Central memory CD8-positive, alpha-beta T cell (primary cell): ENCODE results near the gene PHOSPHO2.
"Not testable (repeated sequence)": the region's sequence is repeated elsewhere in the genome, so short reads cannot be mapped to it uniquely, and the experiment has no call there.

Experiments used
- ATAC-seq: fragments of 150-1000 bp; cut with Tn5 transposase; replicated peaks from 2 replicates; pipeline ENCODE4 v1.10.0; 2022; ENCODE audit warnings: mild to moderate bottlenecking, moderate FRiP score, moderate number of reproducible peaks; ENCODE audit not compliant: poor library complexity, severe bottlenecking; ENCODE audit errors: extremely low read depth
- DNase-seq, 2 donors: peaks; one replicate each; pipeline ENCODE4 v3.0.0; 2021; ENCODE audit warnings: low spot score in 2 of 2
- H3K27ac Mint-ChIP-seq: one replicate; pipeline ENCODE4 v1.8.0; 2022; ENCODE audit warnings: low read depth, mild to moderate bottlenecking, moderate library complexity, mixed read lengths
- H3K27me3 Mint-ChIP-seq: one replicate; pipeline ENCODE4 v1.8.0; 2022; ENCODE audit warnings: mixed read lengths
- H3K36me3 Mint-ChIP-seq: one replicate; pipeline ENCODE4 v1.8.0; 2022; ENCODE audit warnings: mild to moderate bottlenecking, moderate library complexity, mixed read lengths; ENCODE audit not compliant: insufficient read depth
- H3K4me1 Mint-ChIP-seq: one replicate; pipeline ENCODE4 v1.8.0; 2022; ENCODE audit warnings: mixed read lengths
- H3K4me3 Mint-ChIP-seq: one replicate; pipeline ENCODE4 v1.8.0; 2022; ENCODE audit warnings: mild to moderate bottlenecking, moderate library complexity, mixed read lengths
- H3K9me3 Mint-ChIP-seq: one replicate; pipeline ENCODE4 v1.8.0; 2022; ENCODE audit warnings: mixed read lengths

The PHOSPHO2 gene

DNA sequence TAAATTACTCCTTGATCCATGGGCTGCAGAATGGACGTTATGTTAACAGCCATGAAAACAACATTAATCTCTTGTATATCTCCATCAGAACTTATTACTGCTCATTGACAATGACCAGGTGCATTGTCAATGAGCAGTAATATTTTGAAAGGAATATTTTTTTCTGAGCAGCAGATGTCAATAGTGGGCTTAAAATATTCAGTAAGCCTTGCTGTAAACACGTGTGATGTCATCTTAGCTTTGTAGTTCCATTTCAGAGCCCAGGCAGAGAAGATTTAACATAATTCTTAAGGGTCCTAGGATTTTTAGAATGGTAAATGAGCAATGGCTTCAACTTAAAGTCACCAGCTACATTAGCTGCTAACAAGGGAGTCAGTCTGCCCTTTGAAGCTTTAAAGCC is 26.7 kb upstream of the PHOSPHO2 start:
- H3K4me1 Mint-ChIP-seq: no peaks in the 10 kb centered on the region
- H3K36me3 Mint-ChIP-seq: no peaks in the 10 kb centered on the region
- H3K9me3 Mint-ChIP-seq: no peaks in the 10 kb centered on the region
- DNase-seq: no peak
- ATAC-seq: no peak
- H3K4me3 Mint-ChIP-seq: no peak overlapping the region
- peaks cover 4% of the 10 kb centered on the region for H3K27me3 Mint-ChIP-seq
- H3K27ac Mint-ChIP-seq: no peak overlapping the region

DNA sequence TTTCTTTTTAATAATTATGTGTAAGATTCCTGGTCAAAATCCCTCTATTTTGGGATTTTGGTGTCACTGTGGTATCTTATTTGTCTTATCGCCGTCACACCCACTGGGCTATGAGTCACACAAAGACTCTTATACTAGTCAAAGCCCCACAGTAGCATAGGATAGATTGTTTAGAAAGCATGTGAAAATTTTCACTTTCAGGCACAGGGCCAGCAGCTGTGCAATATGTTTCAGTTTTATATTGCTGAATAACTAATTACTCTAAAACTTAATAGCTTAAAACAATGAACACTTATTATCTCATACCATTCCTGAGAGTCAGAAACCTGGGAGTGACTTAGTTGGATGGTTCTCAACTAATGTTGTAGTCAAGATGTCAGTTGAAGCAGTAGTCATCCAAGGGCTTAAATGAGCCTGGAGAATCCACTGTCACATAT is 24.0 kb upstream of the PHOSPHO2 start:
- no peak overlapping the region for H3K4me3 Mint-ChIP-seq
- peaks cover 14% of the 10 kb centered on the region for H3K27me3 Mint-ChIP-seq
- no peak overlapping the region for H3K27ac Mint-ChIP-seq
- no peaks in the 10 kb centered on the region for H3K36me3 Mint-ChIP-seq
- no peak for DNase-seq
- no peak for ATAC-seq
- H3K4me1 Mint-ChIP-seq: no peaks in the 10 kb centered on the region
- H3K9me3 Mint-ChIP-seq: no peaks in the 10 kb centered on the region

DNA sequence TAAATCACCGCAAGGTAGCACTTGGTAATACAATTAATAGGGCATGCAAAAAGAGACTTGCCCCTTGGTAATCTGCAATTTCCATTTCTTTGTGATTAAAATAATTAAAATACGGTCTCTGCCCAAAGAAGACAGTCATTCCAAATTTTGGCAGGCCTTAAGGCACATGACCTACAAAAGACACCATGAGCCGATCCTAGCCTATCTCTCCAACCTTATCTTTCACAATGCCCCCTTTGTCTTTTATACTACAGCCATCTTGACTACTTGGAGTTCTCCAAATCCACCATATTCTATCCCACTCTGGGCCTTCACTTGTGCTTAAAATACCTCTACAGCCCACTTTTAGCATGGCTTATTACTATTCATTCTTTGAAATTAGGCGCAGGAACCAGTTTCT is 23.3 kb upstream of the PHOSPHO2 start:
- H3K27ac Mint-ChIP-seq: no peak overlapping the region
- H3K9me3 Mint-ChIP-seq: no peaks in the 10 kb centered on the region
- ATAC-seq (no peak), DNase-seq (no peak)
- H3K27me3 Mint-ChIP-seq: peaks cover 14% of the 10 kb centered on the region
- H3K36me3 Mint-ChIP-seq: peaks cover 2% of the 10 kb centered on the region
- H3K4me3 Mint-ChIP-seq: no peak overlapping the region
- H3K4me1 Mint-ChIP-seq: no peaks in the 10 kb centered on the region

DNA sequence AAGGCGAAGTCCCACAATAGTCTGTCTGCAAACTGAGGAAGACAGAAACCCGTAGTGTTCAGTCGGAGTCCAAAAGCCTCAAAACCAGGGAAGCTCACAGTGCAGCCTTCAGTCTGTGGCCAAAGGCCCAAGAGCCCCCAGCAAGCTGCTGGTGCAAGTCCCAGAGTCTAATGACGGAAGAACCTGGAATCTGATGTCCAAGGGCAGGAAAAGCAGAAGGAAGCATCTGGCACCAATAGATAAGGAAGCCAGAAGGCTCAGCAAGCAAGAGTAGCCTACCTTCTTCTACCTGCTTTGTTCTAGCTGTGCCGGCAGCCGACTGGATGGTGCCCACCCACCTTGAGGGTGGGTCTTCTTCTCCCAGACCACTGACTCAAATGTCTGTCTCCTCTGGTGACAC is 21.9 kb upstream of the PHOSPHO2 start:
- ATAC-seq (no peak), DNase-seq (no peak)
- Mint-ChIP-seq H3K36me3 (peaks cover 2% of the 10 kb centered on the region), H3K27ac (no peak overlapping the region), H3K4me3 (no peak overlapping the region), H3K4me1 (no peaks in the 10 kb centered on the region), H3K27me3 (peaks cover 14% of the 10 kb centered on the region), H3K9me3 (no peaks in the 10 kb centered on the region)

DNA sequence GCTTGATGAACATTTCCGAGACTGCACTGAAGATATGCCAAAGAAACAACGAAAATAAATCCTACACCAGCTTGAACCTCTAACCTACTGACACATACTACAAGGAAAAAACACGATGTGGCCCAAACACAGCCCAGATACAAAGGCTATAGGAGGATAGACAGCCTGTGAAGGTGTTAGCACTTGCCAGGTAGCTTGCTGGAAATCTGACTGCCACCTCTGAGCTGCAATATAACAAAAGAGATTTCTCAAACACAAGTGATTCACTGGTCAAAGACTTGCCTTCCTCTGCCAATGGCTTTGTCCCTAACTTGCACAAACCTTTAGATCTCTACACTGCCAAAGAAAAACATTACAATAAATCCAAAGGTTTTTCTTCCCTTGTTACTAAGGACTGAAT is 21.2 kb upstream of the PHOSPHO2 start:
- Mint-ChIP-seq H3K9me3 (no peaks in the 10 kb centered on the region), H3K4me3 (no peak overlapping the region), H3K4me1 (no peaks in the 10 kb centered on the region), H3K27ac (no peak overlapping the region), H3K27me3 (peaks cover 14% of the 10 kb centered on the region), H3K36me3 (peaks cover 2% of the 10 kb centered on the region)
- ATAC-seq (no peak), DNase-seq (no peak)

DNA sequence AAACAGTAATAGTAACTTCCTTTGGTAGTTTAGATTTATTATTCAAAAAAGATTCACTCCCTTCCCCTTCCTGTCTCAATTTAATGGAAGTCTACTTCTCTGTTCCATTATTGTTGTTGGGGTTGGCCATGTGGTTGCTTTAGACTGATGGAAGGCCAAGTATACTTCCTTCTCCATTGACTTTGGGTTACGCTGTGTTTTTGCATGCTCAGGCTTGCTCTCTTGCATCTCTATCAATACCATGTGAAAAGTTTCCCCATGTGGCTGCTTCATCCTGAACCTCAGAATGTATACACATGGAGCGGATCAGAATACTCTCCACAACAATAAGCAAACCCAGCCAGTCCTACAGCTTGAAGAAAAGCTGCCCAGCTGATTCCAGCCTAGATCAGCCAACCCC is 20.3 kb upstream of the PHOSPHO2 start:
- H3K36me3 Mint-ChIP-seq: peaks cover 3% of the 10 kb centered on the region
- no peak overlapping the region for H3K4me3 Mint-ChIP-seq
- ATAC-seq: no peak
- H3K9me3 Mint-ChIP-seq: no peaks in the 10 kb centered on the region
- no peak for DNase-seq
- no peaks in the 10 kb centered on the region for H3K4me1 Mint-ChIP-seq
- H3K27ac Mint-ChIP-seq: no peak overlapping the region
- H3K27me3 Mint-ChIP-seq: peaks cover 14% of the 10 kb centered on the region

DNA sequence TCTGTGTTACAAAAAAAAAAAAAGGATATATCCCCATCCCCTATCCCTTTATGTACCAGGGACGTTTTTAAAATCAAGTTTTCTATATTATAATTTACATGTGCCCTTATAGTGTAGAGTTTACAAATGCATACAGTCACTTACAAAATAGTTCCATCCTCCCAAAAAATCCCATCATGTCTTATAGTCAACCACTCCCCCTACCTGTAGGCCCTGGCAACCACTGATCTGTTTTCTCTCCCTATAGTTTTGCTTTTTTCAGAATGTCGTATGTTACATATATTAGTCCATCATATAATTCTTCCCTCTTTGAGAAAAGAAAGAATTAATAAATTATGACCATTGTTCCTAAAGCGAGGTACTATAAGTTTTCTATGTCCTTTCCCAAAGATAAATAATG is 17.9 kb upstream of the PHOSPHO2 start:
- Mint-ChIP-seq H3K27ac (no peak overlapping the region), H3K36me3 (peaks cover 3% of the 10 kb centered on the region), H3K9me3 (no peaks in the 10 kb centered on the region), H3K4me3 (no peak overlapping the region), H3K4me1 (no peaks in the 10 kb centered on the region), H3K27me3 (peaks cover 14% of the 10 kb centered on the region)
- ATAC-seq (no peak), DNase-seq (no peak)

DNA sequence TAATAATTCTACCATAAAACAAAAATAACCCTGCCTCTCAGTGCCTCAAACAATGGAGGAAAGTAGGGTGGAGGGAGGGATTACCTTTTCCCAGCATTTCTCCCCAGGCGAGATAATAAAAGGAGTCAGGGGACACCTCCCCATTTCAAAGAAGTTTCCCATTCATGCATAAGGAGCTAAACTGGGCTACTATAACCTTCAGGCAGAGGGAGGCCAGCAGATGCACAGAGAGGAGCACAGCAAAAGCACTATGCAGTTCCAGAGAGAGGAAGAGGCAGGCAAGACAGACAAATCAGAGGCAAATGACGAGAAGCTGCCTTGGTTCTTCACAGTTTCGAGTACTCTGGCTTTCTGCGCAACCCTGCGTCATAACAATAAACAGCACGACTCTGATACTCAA is 17.4 kb upstream of the PHOSPHO2 start:
- no peak overlapping the region for H3K27ac Mint-ChIP-seq
- no peaks in the 10 kb centered on the region for H3K9me3 Mint-ChIP-seq
- no peaks in the 10 kb centered on the region for H3K4me1 Mint-ChIP-seq
- H3K4me3 Mint-ChIP-seq: no peak overlapping the region
- peaks cover 3% of the 10 kb centered on the region for H3K36me3 Mint-ChIP-seq
- ATAC-seq (no peak), DNase-seq (no peak)
- H3K27me3 Mint-ChIP-seq: peaks cover 14% of the 10 kb centered on the region

DNA sequence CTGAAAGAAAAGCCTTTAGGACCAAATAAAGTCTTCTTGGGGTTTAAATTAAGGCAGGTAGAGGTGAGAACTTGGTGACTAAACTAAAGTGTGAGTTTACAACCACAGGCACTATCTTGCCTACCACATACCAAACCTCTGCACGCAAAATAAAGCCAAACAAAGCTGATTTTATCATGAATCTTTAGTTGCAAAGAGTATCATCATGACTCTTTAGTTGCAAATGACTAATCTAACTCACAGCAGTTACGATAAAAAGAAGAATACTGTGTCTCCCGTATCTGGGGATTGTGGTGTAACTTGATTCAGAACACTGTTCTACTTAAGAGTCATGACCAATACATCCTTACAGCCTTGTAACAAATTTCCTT is 11.2 kb upstream of the PHOSPHO2 start:
- Mint-ChIP-seq H3K27me3 (no peaks in the 10 kb centered on the region), H3K27ac (peak overlapping the region; percentile 91), H3K9me3 (no peaks in the 10 kb centered on the region), H3K4me3 (peak overlapping the region; percentile 28), H3K36me3 (peaks cover 7% of the 10 kb centered on the region), H3K4me1 (peaks cover 25% of the 10 kb centered on the region)
- DNase-seq (no peak), ATAC-seq (peak; percentile 80)

DNA sequence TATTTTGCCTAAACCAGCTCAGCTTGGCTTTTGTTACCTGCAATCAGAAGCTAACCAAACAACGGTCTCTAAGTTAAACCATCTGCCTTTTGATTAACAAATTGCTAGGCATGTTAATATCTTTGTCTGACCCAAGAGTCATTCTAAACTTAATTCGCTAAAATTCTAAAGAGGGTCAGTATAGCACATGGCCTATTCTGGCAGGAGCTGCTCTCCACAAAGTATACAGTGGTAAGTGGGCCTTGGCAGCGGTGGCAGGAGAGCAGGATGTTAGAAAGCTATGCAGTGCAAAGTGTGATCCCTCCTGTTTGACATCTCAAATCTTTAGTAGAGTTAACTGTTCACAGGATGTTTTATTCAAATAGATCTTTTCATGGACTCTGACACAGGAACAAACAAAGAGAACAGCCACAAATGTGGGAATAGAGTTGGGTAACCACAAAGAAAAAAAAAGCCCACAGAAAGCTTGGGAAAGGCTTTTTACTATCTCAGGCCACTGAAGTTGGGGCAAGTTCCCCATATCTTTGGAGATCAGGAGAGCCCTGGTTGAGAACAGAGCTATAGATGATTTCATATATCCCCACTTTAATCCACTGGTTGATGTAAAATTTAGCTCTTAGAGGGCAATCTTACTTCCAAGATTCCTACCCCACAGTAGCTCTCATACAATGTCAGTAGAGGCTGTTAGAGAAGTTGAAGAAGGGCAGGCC is 10.7 kb upstream of the PHOSPHO2 start:
- Mint-ChIP-seq H3K4me1 (peaks cover 25% of the 10 kb centered on the region), H3K27me3 (no peaks in the 10 kb centered on the region), H3K36me3 (peaks cover 11% of the 10 kb centered on the region), H3K4me3 (peak overlapping the region; percentile 28), H3K9me3 (peaks cover 2% of the 10 kb centered on the region), H3K27ac (peak overlapping the region; percentile 91)
- DNase-seq: no peak
- peak; percentile 70 for ATAC-seq

DNA sequence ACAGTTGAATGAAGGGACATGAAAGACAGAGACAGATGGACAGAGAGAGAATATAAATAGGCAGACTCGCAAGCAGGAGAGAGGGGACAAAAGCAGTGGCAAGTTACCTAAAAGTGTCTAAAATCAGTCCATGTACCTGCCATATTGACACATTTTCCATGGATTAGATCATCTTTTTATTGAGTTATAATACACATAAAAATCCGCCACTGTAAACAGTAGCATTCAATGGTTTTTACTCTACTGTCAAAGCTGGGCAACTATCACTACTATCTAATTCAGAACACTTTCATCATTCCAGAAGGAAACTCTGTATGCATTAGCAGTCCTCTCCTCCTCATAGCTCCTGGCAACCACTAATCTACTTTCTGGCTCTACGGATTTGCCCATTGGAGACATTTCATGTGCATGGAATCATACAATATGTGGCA is 10.1 kb upstream of the PHOSPHO2 start:
- no peak for ATAC-seq
- Mint-ChIP-seq H3K36me3 (peaks cover 10% of the 10 kb centered on the region), H3K27ac (peak overlapping the region; percentile 91), H3K27me3 (no peaks in the 10 kb centered on the region), H3K9me3 (peaks cover 6% of the 10 kb centered on the region), H3K4me3 (no peak overlapping the region), H3K4me1 (peaks cover 25% of the 10 kb centered on the region)
- no peak for DNase-seq

DNA sequence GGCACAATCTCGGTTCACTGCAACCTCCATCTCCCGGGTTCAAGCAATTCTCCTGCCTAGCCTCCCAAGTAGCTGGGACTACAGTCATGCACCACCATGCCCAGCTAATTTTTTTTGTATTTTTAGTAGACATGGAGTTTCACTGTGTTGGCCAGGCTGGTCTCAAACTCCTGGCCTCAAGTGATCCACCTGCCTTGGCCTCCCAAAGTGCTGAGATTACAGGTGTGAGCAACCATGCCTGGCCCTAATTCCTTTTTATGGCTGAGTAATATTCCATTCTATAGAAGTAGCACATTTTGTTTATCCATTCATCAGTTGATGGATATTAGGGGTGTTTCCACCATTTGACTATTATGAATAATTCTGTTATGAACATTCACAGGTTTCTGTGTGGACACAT is 9.6 kb upstream of the PHOSPHO2 start:
- H3K27ac Mint-ChIP-seq: peak overlapping the region; percentile 91
- not testable (repeated sequence) for DNase-seq, H3K36me3 Mint-ChIP-seq, ATAC-seq, H3K4me3 Mint-ChIP-seq, H3K27me3 Mint-ChIP-seq, H3K9me3 Mint-ChIP-seq
- peaks cover 25% of the 10 kb centered on the region for H3K4me1 Mint-ChIP-seq

DNA sequence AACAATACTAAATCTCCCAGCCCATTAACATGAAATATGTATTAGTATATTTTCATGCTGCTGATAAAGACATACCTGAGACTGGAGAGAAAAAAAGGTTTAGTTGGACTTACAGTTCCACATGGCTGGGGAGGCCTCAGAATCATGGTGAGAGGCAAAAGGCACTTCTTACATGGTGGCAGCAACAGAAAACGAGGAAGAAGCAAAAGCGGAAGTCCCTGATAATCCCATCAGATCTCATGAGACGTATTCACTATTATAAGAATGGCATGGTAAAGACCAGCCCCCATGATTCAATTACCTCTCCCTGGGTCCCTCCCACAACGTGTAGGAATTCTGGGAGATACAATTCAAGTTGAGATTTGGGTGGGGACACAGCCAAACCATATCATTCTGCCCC is 7.4 kb upstream of the PHOSPHO2 start:
- H3K36me3 Mint-ChIP-seq: peaks cover 11% of the 10 kb centered on the region
- not testable (repeated sequence) for ATAC-seq, H3K4me3 Mint-ChIP-seq, H3K27ac Mint-ChIP-seq, H3K27me3 Mint-ChIP-seq, DNase-seq
- peaks cover 25% of the 10 kb centered on the region for H3K4me1 Mint-ChIP-seq
- H3K9me3 Mint-ChIP-seq: peaks cover 16% of the 10 kb centered on the region
